IPS-20b (cell line): ENCODE data around the gene FAM110A.
A peak's percentile ranks its signal among the peaks of the same experiment; 100 is the strongest.

Experiments used
- H3K27ac ChIP-seq: one replicate; pipeline ENCODE4 v1.5.1; 2013; ENCODE audit warnings: low read length
- H3K27me3 ChIP-seq: 2 replicates; pipeline ENCODE4 v1.6.1; 2013; ENCODE audit warnings: mild to moderate bottlenecking, low read length, inconsistent platforms; ENCODE audit not compliant: insufficient read depth
- H3K36me3 ChIP-seq: 2 replicates; pipeline ENCODE4 v1.6.1; 2013; ENCODE audit warnings: low read depth, mild to moderate bottlenecking, inconsistent platforms, low read length, moderate library complexity; ENCODE audit not compliant: insufficient read depth
- H3K4me1 ChIP-seq: 2 replicates; pipeline ENCODE4 v1.6.1; 2013; ENCODE audit warnings: mild to moderate bottlenecking, control low read depth, inconsistent platforms, low read length, moderate library complexity; ENCODE audit not compliant: insufficient read depth
- H3K4me3 ChIP-seq: 2 replicates; pipeline ENCODE4 v1.5.1; 2013; ENCODE audit warnings: mild to moderate bottlenecking, low read length, inconsistent platforms
- H3K9ac ChIP-seq: 2 replicates; pipeline ENCODE4 v1.6.1; 2013; ENCODE audit warnings: low read depth, mild to moderate bottlenecking, inconsistent platforms, low read length, moderate library complexity
- H3K9me3 ChIP-seq: 2 replicates; pipeline ENCODE4 v1.6.1; 2013; ENCODE audit warnings: mild to moderate bottlenecking, low read depth, low read length, inconsistent platforms; ENCODE audit not compliant: insufficient read depth

Gene FAM110A

GRCh38 chr20:836190-836589 is 2.7 kb downstream of the FAM110A start:
- H3K36me3 ChIP-seq, result no peaks in the 10 kb centered on the region
- H3K4me1 ChIP-seq, result 0 out of 2 replicates have a peak, but pooled peaks cover 3% of the 10 kb centered on the region
- H3K27me3 ChIP-seq, result peaks cover 34% of the 10 kb centered on the region
- H3K9me3 ChIP-seq, result no peaks in the 10 kb centered on the region
- no peak overlapping the region for H3K4me3 ChIP-seq
- no peak overlapping the region for H3K27ac ChIP-seq
- no peak overlapping the region for H3K9ac ChIP-seq

GRCh38 chr20:839015-839414 is 5.5 kb downstream of the FAM110A start:
- no peak overlapping the region for H3K4me3 ChIP-seq
- H3K4me1 ChIP-seq, result peaks cover 6% of the 10 kb centered on the region; the same call in 1 of the 2 replicates
- H3K27ac ChIP-seq, result no peak overlapping the region
- peaks cover 60% of the 10 kb centered on the region for H3K27me3 ChIP-seq
- no peaks in the 10 kb centered on the region for H3K36me3 ChIP-seq
- no peaks in the 10 kb centered on the region for H3K9me3 ChIP-seq
- H3K9ac ChIP-seq, result no peak overlapping the region

GRCh38 chr20:839626-840025 is 6.1 kb downstream of the FAM110A start:
- Histone ChIP-seq H3K9me3 (no peaks in the 10 kb centered on the region), H3K9ac (no peak overlapping the region), H3K27me3 (peaks cover 55% of the 10 kb centered on the region), H3K4me3 (no peak overlapping the region), H3K27ac (no peak overlapping the region), H3K36me3 (no peaks in the 10 kb centered on the region), H3K4me1 (peaks cover 9% of the 10 kb centered on the region; the same call in 1 of the 2 replicates)

- Histone ChIP-seq H3K9me3 (no peaks in the 10 kb centered on the region), H3K4me3 (peak overlapping the region; percentile 66; the same call in 1 of the 2 replicates), H3K9ac (no peak overlapping the region), H3K36me3 (no peaks in the 10 kb centered on the region), H3K27me3 (peaks cover 56% of the 10 kb centered on the region), H3K27ac (no peak overlapping the region), H3K4me1 (peaks cover 9% of the 10 kb centered on the region; the same call in 1 of the 2 replicates)
Measured at GRCh38 chr20:840503-840857, 7.0 kb downstream of the FAM110A start.

GRCh38 chr20:840858-841567 is 7.5 kb downstream of the FAM110A start:
- Histone ChIP-seq H3K4me1 (peaks cover 9% of the 10 kb centered on the region; the same call in 1 of the 2 replicates), H3K27me3 (peaks cover 60% of the 10 kb centered on the region), H3K9ac (peak overlapping the region; percentile 32; the same call in 1 of the 2 replicates), H3K4me3 (peak overlapping the region; percentile 66), H3K36me3 (no peaks in the 10 kb centered on the region), H3K27ac (no peak overlapping the region), H3K9me3 (no peaks in the 10 kb centered on the region)

GRCh38 chr20:841568-842546 is 8.3 kb downstream of the FAM110A start:
- H3K27ac ChIP-seq, result no peak overlapping the region
- H3K9ac ChIP-seq, result peak overlapping the region; percentile 32
- no peaks in the 10 kb centered on the region for H3K36me3 ChIP-seq
- H3K27me3 ChIP-seq, result peaks cover 63% of the 10 kb centered on the region
- H3K9me3 ChIP-seq, result no peaks in the 10 kb centered on the region
- H3K4me1 ChIP-seq, result peaks cover 9% of the 10 kb centered on the region; the same call in 1 of the 2 replicates
- H3K4me3 ChIP-seq, result peak overlapping the region; percentile 66

GRCh38 chr20:842547-842940 is 9.0 kb downstream of the FAM110A start:
- Histone ChIP-seq H3K4me3 (peak overlapping the region; percentile 66), H3K27me3 (peaks cover 63% of the 10 kb centered on the region), H3K4me1 (peaks cover 9% of the 10 kb centered on the region; the same call in 1 of the 2 replicates), H3K36me3 (no peaks in the 10 kb centered on the region), H3K27ac (no peak overlapping the region), H3K9ac (no peak overlapping the region), H3K9me3 (no peaks in the 10 kb centered on the region)

- Histone ChIP-seq H3K36me3 (no peaks in the 10 kb centered on the region), H3K4me3 (peak overlapping the region; percentile 73), H3K9me3 (no peaks in the 10 kb centered on the region), H3K27ac (no peak overlapping the region), H3K27me3 (peaks cover 63% of the 10 kb centered on the region), H3K4me1 (peaks cover 9% of the 10 kb centered on the region; the same call in 1 of the 2 replicates), H3K9ac (no peak overlapping the region)
Measured at GRCh38 chr20:843912-844311, 10.4 kb downstream of the FAM110A start.

- Histone ChIP-seq H3K9me3 (no peaks in the 10 kb centered on the region), H3K27ac (no peak overlapping the region), H3K9ac (peak overlapping the region; percentile 67; the same call in 1 of the 2 replicates), H3K36me3 (no peaks in the 10 kb centered on the region), H3K27me3 (peaks cover 60% of the 10 kb centered on the region), H3K4me1 (peaks cover 9% of the 10 kb centered on the region; the same call in 1 of the 2 replicates), H3K4me3 (peak overlapping the region; percentile 73)
Measured at GRCh38 chr20:844473-845225, 11.1 kb downstream of the FAM110A start.

GRCh38 chr20:845226-845868 is 11.8 kb downstream of the FAM110A start:
- Histone ChIP-seq H3K27ac (no peak overlapping the region), H3K4me3 (peak overlapping the region; percentile 73; the same call in 1 of the 2 replicates), H3K36me3 (no peaks in the 10 kb centered on the region), H3K27me3 (peaks cover 53% of the 10 kb centered on the region), H3K9me3 (no peaks in the 10 kb centered on the region), H3K4me1 (peaks cover 9% of the 10 kb centered on the region; the same call in 1 of the 2 replicates), H3K9ac (no peak overlapping the region; the same call in 1 of the 2 replicates)
